Right renal pelvis (tissue), 4 donors: ENCODE data around the gene ARHGEF9. TPM values are rescaled to one million over a fixed set of nuclear protein-coding genes. Genes with fewer than 3 reads are reported as not detected.

Experiments used
- DNase-seq, 4 donors: peaks; one replicate each; pipeline ENCODE4 v3.0.0-alpha.2; 2013; ENCODE audit warnings: low read depth in 4 of 4, low spot score in 3 of 4, missing footprints in 1 of 4
- polyA plus RNA-seq, 4 donors: library from polyadenylated mRNA; unstranded; fragments of 120-200 nt; gene quantifications; one replicate each; pipeline ENCODE4 v1.2.1, GENCODE V29; 2013; ENCODE audit not compliant: insufficient read length in 4 of 4

Gene ARHGEF9
- polyA plus RNA-seq, 4 donors = 35.4 to 39.9 (median 38.7) TPM

DNA sequence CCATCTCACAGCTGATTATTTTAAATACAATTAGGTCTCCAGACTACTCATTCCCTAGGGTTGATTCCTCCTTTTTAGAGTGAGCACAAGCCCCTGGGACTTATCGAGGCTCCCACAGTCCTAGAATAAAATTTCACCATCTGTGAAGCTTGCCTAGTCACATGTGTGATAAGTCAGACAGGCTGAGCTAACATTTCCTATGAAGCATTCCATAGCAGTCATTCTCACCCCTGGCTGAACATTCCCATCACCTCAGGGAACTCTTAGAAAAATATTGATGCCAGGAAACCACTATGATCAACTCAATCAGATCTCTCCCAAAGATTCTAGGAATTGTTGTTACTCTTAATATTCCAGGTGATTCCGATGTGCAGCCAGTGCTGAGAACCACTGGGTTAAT, 37.7 kb downstream of the ARHGEF9 start:
- no peak for DNase-seq

DNA sequence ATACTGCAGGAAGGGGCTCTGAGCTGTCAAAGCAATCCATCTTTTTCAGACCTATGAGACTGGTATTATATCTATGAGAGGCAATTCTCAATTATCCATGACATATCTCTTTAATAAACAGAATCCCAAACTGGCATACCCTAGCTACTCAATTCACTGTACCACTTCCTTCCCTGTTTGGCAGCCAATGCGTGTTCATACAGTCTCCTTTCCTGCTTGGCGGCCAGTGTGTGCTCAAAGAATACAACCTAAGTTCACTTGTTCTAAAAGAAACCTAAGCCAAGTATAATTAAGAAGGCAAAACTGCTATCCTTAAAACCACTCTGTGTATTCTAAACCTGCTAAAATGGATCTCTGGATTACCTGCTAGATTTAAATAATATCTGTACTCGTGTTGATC, 38.3 kb downstream of the ARHGEF9 start:
- no peak for DNase-seq

DNA sequence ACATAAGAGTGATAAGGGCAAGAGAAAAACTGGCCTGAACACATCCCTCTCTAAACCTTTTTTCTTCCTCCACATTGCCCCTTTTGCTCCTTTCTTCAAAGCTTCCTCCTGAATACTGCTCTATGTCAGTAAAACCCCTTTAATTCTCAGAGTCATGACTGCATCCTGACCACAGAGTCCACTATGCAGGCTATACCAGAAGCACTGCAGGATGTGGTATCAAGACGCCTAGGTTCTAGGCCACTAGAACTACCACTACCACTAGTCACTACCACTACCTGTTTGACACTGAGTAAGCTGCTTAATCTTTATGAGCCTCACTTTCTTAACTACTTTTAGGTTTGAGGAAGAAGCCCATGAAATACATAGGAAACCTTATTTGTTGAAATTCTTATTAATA, 38.7 kb downstream of the ARHGEF9 start:
- DNase-seq = no peak

DNA sequence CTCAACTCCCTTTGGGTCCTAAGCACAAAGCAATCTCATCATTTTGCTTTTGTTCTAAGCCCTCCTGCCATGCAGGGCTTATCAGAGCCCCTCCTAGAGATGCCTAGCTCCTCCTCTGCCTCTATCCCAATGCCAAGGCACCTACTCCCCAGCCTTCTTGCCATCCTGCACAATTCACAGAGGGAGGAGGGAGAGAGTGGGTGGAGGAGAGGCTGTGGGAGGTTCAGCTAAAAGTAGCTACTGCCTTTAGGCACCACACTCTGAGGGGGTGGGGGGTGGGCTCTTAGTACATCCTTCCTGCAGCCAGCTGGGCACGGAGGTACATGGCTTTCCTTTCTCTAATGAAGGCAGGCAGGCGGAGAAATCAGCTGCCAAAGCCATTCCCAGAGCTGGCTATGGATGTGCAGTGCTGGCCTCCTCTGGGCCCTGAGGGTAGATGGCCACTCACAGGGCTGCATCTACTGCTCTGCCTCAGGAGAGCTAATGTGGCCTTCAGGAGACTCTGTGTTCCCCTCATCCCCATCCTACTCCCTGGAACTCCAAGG, 40.1 kb downstream of the ARHGEF9 start:
- DNase-seq = no peak

DNA sequence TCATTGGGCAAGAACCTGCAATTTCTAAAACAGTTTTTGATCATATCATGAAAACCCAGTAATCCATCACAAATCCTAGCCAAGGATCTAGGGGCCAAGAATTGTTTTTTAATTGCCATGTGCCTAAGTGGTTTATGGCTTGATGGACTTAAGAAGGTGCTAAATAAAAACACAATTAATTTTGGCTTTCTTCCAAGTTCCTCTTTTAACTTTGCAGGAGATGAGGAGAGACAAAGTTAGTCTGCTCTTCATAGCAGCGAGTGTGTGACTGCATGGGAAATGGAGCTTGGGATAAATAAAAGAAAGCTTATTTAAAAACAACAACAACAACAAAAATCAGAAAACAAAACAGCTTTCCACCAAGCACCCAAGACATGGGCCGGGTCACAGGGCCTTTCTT, 41.4 kb downstream of the ARHGEF9 start:
- no peak for DNase-seq

DNA sequence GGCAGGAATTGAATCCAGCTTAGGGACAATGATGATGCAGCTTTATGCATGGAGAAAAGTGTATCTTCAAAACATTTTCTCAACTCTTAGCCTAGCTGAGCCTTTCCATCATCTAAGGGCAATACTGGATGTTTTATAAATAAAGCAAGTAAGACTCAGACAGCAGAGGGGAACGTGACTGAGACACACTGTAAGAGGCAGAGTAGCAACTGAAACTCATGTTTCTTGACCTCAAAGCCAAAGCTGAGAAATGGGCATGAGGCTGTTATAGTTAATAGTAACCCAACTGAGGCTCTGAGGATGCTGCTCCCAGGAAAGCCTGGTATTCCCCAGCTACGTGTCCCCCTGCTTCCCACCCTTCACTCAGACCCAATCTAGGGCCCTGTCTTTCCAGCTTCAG, 44.6 kb downstream of the ARHGEF9 start:
- DNase-seq = no peak

DNA sequence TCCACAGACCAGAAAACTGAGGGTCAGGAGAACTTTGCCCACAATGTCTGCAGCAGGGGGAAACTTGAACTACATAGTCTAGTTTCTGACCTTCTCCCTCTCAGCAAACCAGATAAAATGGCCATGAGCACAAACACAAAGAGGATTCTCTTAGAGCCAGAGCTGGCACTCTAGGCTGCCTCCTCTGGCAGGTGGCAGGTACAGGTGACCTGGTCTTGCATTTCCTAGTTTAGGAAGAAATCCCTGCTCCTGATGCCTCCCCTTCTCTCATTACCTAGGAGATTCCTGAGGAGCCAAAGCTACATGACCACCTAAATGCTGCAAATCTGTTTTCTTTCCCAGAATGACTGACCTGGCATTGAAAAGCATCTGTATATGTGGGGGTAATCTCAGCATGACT, 45.1 kb downstream of the ARHGEF9 start:
- DNase-seq = no peak

DNA sequence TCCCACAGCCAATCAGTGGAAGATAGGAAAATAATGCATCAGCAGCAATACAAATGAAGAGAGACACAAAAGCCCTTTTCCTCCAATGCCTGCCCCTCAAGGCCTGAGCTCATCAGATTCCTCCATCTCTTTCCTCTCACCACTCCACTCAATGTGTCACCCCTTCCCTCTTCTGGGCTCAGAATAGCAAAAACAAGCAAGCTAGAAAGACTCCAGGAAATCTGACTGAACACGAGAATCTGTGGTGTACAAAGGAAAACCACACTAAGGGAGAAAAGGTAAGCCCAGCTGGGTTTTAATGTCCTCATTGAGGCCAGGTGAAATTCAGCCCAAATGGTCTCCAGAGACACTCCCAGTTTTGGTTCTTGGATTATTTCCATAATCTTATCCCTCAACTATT, 46.3 kb downstream of the ARHGEF9 start:
- DNase-seq = no peak

DNA sequence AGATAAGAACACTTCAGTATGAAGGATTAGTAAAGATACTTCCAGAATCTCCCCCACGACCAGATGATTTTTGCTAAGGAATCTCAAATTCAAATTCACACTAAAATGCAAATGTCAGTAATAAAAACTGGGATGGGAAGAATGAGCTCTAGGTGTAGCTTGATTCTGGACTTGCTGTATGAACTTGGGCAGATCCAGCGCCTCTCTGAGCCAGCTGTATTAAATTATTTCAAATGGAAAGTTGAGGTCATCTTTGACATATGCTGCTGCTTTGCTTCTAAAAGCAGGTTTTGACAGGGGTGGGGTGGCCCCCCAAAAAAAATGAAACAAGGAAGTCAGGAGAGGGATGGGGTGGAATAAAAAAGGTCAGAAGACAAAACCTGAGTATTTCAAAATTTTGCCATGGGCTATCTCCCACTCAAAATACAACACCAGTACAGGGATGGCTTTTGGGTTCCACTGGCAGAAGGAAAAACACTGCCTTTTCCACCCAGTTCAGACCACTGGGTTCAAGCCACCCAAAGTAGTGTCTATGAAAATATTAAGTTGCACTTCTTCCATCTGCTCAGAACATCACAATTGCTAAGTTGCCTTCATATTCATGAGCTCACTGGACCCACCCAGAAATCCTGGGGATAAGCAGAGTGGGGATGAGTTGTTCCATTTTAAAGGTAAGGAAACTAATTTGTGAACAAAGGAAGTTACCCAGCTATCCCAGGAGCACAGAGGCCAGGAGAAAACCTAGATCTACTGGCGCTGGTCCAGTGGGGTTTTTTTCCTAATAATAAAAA, 47.7 kb downstream of the ARHGEF9 start:
- DNase-seq = no peak

DNA sequence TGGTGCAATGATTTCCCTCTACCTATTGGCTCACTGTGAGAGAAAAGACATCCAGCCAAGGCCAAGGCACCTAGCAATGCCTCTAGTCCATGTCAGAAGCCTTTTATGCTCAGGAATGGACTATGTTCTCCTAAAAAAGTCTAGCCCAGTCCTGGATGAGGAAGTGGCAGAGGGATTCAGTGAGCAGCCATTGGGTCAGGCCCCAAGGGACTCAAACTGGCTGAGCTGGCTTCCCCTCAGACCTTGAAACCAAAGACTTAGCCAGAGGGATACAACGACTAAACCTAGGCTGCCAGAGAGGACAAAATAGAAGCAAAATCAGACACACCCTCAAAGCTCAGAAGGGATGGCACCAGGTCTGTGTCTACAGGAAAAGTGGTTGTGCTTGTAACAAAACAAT, 49.1 kb downstream of the ARHGEF9 start:
- no peak for DNase-seq

DNA sequence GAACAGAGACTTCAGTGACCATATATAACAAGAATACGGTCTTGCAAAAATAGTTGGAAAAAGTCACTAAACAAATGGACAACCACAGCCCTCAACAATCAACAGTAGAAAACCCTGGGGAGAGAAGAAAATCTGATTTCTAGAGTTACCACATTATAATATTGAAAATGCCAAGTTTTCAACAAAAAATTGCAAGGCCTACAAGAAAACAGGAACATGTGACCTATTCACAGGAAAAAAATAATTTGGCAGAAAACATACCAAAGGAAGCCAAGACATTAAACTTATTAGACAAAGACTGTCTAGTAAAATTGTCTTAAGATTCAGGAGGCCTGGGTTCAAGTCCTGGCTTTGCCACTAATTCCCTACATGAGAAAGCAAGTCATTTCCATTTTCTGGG, 64.7 kb downstream of the ARHGEF9 start:
- no peak for DNase-seq

DNA sequence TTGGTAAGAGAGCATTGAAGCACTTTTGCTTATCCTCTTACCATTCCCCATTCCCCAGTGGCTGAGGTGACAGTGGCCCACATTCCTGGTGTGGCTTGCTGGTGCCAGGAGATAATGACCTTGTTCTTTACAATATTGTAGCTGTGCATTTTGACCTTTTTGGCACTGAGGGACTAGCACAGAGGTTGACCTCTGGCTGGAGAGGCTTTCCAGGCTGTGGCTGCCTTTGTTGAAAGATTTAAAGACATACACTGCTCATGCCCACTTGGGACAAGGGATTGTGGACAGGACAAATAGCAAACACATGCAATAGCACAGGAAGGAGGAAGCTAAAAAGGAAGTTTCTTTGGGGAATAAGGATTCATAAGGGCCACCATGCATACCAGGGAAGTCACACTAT, 65.4 kb downstream of the ARHGEF9 start:
- no peak for DNase-seq

DNA sequence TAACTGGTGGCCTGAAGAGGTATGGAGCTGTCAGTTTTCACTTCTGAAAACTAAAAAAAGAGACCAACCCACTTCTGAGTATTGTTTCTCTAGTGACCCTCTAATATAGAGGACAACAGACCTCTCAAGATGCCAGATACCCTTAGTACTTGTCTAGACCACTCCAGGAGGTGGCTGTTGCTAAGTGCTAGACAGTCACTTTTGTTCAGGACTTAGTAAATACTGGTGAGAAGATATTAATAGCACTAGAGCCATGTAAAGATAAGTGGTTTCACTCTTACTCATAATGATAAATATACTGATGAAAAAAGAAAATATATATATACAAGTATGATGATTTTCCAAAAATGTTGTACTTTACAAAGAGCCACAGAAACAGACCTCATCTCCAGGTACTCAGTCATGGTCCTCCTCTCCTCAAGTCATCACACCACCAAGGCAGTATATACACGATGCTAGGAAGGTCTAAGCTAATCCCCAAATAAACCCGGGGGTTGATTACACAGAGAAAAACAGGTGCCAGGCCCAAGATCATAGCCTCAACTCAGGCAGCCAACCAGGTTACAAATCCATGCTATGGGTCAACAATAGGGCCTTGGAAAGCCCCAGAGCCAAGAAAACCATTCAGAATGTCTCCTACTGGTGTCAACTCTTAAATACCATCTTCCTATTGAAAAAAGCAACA, 66.9 kb downstream of the ARHGEF9 start:
- no peak for DNase-seq

DNA sequence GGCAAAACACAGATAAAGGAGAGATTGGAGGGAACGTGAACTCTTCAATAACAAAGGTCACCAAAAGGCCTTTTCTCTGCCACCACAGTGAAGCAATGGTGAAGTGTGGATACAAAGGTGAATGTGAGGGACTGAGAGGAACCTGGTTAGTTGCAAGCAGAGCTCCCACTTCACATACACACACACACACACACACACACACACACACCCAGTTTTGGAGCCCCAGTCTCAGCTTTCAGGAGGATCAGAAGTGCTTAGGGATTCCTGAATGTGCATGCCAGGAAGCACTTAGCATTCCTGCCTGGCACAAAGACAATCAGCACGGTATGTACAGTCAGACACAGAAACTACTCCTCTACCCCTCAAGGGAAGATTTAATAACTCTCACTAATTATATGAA, 71.5 kb downstream of the ARHGEF9 start:
- no peak for DNase-seq

DNA sequence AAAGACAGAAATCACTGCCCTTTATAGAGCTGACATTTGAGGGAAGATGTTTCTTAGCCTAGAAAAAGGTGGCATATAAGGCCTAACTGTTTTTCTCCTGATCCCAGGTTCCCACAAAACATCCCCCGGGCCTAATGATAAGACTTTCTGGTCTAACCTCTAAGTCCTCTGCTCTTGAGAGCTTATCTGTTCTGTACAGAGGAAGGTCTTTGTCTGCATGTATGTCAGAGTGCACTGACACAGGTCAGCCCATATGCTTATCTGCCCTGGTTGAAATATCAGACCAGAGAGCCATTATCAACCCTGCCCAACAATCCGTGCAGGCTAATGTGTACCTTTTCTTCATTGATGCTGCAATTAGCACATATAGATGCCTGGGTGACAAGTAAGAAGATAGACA, 76.2 kb downstream of the ARHGEF9 start:
- DNase-seq = no peak

DNA sequence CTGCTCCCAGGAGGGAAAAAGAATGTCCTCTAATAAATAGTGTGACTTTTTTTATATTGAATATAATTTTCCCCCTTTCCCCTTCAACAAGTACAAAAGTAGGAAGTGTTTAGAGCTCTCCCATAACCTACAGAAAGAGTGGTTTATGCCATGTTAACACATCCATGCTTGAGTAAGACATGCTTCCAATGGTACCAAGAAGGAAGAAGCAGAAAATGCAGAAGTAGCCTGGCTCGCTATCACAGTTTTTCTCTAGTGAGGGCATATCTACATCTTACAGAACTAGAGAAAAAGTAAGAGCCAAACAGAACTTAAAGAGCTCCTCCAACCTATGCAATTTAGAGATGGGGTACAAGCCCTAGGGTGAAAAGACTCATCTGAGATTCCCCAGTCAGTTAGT, 82.5 kb downstream of the ARHGEF9 start:
- no peak for DNase-seq

DNA sequence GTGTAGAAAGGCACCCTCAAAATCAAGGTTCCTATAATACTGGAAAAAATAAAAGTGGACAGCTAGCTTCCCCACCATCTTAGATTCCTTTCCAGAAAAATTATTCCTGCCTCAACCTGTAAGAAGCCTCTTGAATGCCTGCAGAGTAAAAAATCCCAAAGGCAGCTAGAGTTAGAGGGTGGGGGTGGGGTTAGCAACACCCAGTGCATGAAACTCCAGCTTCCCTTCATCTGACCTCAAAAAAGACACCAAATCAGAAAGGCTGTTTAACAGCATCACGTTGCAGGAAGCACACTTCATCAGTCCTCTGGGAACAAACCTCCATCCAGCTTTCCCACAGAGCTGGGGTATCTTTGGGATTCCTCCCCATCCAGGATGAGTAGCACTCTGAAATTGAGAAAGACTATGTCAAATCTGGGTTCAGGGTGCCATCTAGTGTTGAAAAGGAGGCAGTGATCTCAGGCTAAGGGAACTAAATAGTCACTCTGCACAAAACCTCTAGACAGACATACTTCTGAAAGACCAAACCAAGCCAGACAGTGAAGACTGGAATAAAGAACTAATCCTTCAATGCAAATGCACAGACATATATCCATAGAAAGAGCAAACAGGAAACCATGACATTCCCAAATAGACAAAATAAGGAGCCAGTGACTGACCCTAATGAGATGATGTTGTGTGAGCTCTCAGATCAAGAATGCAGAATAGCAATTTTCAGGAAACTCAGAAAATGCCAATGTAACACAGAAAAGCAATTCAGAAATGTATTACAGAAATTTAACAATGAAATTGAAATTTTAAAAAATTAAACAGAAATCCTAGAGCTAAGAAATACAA, 97.9 kb downstream of the ARHGEF9 start:
- no peak for DNase-seq

DNA sequence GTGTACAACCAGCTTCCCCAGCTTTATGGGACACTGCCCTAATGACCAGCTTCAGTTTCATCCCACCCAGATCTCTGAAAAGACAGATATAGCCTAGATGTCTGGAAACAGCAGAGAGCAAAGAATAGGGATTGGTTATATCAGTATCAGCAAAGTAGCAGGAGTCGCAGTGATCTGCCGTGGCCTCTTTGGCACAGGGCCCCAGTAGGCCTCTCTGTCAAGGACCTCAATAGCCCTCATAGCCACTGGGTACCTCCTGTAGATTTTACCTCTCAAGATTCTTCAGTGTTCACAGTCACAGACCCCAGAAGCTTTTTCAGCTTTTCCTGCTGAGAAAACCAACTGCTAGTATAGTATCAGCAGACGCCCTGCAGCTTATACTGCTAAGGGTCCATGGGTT, 104.6 kb downstream of the ARHGEF9 start:
- no peak for DNase-seq

DNA sequence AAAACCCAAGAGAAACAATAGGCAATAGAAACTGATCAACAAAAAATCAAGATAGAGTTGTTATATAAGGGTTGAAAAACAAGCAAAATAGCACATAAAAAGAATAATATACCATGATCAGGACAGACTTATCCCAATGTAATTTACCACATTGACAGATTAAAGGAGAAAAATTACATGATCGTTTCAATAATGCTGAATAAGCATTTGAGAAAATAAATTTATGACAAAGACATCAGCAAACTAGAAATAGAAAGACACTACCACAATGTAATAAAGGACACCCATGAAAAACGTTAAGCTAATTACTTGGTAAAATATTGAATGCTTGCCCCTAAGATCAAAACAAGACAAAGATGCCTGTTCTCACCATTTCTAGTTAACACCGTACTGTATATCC, 105.6 kb downstream of the ARHGEF9 start:
- no peak for DNase-seq

DNA sequence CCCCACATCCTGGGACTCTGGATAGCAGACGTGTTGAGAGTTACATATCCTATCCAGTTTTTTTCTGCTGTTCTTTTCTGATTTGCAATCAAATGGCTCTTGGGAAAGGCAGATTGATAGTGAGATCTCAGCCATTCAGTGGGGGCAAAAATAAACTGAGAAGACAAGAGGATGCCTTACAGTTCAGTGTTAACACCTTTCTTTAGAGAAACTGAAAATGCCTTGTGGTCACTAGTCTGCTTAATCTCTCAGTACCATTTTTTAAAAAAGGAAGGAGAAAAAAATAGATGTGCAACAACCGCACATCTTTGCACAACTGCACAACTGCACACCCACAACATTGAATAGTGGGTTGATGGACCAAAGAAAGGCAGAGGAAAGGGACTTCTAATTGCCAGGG, 109.3 kb downstream of the ARHGEF9 start:
- DNase-seq = no peak

DNA sequence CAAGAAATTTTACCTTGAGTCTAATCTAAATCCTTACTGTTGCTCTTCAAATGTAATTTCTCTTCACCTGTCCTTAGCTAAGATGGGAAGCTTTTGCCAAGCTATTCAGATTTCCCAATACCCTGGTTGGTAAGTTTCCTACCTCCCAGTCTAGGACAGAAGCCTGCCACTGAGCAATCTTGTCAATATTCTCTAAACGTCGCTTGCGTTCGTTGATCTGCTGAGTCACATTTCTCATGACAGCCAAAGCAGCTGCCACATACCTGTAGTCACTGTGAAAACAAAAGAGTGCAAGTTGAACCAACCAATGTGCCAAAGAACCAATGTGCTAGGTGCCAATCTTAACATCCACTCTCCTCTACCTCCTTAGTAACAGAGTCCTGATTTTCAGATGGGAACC, 111.1 kb downstream of the ARHGEF9 start:
- DNase-seq = no peak
